Activated CD4-positive, alpha-beta T cell treated with anti-CD3 and anti-CD28 coated beads for 24 hours (primary cell): ENCODE results near the gene CYP4F2.
"Not testable (repeated sequence)": the region's sequence is repeated elsewhere in the genome, so short reads cannot be mapped to it uniquely, and the experiment has no call there.

ENCODE experiments used
- DNase-seq, 2 donors: peaks; one replicate each; pipeline ENCODE4 v3.0.0-alpha.2; 2020; ENCODE audit warnings: low read depth in 2 of 2

CYP4F2 gene

DNA sequence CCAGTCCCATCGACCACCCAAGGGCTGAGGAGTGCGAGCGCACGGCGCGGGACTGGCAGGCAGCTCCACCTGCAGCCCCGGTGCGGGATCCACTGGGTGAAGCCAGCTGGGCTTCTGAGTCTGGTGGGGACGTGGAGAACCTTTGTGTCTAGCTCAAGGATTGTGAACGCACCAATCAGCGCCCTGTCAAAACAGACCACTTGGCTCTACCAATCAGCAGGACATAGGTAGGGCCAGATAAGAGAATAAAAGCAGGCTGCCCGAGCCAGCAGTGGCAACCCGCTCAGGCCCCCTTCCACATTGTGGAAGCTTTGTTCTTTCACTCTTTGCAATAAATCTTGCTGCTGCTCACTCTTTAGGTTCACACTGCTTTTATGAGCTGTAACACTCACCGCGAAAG lies 2.2 kb upstream of the CYP4F2 start:
- not testable (repeated sequence) for DNase-seq

DNA sequence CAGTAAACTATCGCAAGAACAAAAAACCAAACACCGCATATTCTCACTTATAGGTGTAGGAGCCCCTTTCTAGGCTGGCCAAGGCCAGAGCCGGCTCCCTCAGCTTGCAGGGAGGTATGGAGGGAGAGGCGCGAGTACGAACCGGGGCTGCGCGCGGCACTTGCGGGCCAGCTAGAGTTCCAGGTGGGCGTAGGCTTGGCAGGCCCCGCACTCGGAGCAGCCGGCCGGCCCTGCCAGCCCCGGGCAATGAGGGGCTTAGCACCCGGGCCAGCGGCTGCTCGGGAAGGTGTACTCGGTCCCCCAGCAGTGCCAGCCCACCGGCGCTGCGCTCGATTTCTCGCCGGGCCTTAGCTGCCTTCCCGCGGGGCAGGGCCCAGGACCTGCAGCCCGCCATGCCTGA lies 1.7 kb upstream of the CYP4F2 start:
- not testable (repeated sequence) for DNase-seq

DNA sequence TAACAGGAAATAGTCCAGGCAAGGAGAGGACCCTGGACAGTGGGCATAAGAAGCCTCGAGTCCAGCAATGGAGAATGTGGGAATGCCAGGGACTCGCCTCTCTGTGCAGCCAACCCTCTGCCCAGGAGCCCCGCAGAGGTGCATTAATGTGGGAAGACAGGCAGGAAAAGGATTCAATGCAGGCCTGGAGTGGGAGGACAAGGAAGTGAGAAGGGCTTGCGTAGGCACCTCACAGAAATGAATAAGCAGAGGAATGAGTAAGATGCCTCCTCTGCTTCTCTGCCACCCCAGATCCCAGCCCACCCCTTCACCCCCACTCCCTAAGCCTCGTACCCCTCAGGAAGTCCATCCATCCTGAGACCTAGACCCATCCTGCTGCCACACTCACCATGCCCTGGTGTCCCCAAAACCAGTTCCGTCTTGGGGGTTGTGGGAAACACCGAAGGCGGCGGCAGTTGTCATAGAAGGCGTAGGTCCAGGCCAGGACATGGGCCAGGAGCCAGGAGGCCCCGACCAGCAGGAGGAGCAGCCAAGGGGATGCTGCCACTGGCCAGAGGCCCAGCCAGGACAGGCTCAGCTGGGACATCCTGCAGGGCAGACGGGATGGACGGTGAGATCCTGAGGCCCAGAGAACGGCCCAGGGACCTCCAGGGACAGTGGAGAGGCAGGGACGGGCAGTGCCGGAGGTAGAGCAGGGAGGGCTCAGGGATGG lies 692 bp downstream of the CYP4F2 start:
- no peak for DNase-seq

DNA sequence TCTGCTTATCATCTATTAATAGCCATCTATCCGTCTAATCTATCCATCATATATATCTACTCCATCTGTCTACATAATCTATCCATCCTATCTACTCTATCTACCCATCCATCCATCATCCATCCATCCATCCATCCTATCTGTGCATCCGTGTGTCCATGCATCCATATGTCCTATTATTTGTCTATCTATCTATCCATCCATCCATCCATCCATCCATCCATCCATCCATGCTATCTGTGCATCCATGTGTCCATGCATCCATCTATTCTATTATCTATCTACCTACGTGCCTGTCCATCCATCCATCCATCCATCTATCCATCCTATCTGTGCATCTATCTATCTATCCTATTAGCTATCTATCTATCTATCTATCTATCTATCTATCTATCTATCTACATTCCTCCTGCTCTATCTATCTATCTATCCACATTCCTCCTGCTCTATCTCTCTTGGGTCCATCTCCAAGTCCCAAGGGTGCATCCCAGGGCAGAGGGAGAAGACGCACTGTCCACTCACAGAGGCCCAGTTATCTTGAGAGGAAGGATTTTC lies 1.9 kb downstream of the CYP4F2 start:
- no peak for DNase-seq

DNA sequence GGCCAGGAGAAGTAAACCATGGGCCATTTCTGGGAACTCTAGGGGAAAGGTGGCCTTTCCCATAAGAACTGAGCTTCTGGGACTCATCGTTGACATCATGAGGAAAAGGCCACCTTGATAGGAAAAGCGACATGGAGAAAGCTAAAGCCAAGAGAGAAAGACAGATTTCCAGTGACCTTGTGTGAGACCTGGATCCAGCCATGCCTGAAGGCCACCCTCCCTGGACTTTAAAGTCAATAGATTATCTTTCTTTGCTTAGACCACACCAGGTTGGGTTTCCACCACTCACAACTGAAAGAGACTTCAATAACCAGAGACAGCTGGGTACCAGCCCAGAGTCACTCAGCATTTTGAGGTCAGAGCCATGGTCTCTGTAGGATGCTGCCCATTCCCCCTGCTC lies 3.5 kb downstream of the CYP4F2 start:
- no peak for DNase-seq

DNA sequence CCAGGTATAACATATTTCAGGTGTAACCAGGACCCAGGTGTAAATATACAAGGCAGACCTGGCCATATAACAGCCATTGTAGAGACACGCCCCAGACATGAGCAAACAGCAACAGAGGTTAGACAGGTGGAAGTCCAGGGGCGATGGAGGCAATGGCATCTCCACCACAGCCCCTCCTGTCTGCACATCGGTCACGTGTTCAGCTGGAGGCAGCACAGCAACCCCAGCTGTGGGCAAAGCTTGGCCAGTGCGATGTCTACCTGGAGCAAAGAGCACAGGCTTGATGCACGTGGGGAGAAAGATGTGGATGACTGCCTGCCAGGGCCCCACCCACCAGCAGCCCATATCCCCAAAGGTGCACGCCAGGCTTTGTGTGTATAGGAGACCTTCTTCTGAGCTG lies 4.4 kb downstream of the CYP4F2 start:
- no peak for DNase-seq

DNA sequence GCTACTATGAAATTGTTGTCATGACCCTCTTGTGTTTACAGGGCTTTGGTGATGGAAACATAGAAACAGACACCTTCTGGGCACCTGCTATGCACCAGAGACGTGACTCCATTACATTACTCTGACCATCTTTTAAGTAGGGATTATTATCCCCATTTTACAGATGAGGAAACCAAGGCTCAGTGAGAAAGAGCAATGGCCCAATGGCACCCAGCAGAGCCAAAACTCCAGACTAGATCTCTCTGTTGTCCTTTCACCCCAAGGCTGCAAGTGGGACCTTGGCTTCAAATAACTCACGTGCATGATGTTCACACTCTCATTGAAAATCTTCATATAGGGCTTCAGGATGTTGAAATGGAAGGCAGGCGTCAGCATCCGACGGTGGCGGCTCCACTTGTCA lies 5.9 kb downstream of the CYP4F2 start:
- DNase-seq = no peak

DNA sequence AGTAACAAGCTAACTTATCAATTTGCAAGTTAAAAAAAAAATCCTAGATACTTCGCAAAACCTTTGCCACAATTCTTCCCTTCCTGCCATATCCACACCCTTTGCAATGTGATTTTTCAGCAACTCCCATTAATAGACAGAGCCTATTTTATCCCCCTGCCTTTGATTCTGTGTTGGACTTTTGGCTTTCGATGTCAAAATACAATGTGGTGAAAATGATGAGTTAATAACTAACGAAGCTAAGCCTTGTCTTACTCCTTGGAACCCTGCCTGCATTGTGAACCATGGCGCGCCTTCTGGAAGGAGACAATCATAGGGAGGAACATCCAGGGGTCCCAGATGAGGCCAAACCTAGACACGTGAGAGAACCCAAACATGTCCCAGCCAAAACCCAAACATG lies 6.4 kb downstream of the CYP4F2 start:
- DNase-seq = no peak

DNA sequence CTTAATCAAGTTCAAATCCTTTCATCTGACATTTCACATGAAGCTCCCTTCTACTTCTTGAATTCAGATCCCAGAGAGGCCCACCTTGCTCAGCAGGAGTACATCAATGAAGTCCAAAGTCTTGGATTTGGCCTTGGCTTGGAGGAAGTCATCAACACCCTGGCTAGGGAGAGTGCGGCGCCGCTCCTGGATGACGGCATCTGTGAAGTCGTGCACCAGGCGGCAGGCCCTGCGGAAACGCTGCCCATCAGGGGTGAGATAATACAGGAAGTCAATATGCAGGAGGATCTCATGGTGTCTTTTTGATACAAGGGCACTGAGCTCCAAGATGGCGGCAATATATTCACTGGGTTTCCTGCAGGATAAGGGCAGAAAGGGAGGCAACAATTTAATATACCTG lies 8.5 kb downstream of the CYP4F2 start:
- not testable (repeated sequence) for DNase-seq

DNA sequence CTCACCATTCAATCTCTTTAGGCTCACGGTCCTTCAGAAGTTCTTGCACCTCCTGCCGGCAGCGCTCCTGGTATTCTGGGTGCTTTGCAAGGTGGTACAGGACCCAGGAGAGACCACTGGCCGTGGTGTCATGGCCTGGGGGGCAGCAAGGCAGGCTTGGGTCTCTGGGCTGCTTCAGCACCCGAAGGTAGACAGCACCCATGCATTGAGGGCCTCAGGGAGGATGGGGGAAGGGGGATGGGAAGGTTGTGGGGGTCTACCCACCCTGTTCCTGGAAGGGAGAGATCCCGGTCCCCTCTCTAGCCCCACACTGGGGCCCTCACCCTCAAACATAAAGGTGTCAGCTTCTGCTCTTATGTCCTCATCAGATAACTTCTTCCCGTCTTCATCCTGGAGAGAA lies 12.0 kb downstream of the CYP4F2 start:
- DNase-seq = no peak

DNA sequence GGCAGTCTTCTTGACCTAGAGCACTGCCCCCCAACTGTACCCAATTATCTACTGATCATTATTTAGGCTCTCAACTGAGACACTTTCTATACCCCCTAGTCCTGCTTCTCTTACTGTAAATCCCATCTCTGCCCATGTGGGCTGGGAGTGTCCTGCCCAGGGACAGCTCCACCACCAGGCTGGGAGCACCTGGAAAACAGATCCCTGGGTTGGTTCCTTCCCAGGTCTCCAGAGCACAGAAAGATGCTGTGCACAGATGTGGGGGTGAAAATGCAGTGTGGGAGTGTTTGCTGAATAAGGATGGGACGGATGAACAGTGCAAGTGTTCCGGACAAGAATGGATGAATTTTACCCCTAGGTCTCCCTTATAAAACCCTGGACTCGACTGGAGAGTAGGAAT lies 12.7 kb downstream of the CYP4F2 start:
- DNase-seq = no peak

DNA sequence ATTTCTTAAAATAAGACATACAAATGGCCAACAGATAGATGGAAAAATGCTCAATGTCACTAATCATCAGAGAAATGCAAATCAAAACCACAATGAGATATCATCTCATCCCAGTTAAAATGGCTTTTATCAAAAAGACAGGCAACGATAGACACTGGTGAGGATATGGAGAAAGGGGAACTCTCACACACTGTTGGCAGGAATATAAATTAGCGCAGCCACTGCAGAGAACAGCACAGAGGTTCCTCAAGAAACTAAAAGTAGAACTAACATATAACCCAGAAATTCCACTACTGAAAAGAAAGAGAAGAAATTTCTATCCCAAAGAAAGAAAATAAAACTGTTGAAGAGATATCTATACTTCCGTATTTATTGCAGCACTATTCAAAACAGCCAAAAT lies 14.5 kb downstream of the CYP4F2 start:
- not testable (repeated sequence) for DNase-seq

DNA sequence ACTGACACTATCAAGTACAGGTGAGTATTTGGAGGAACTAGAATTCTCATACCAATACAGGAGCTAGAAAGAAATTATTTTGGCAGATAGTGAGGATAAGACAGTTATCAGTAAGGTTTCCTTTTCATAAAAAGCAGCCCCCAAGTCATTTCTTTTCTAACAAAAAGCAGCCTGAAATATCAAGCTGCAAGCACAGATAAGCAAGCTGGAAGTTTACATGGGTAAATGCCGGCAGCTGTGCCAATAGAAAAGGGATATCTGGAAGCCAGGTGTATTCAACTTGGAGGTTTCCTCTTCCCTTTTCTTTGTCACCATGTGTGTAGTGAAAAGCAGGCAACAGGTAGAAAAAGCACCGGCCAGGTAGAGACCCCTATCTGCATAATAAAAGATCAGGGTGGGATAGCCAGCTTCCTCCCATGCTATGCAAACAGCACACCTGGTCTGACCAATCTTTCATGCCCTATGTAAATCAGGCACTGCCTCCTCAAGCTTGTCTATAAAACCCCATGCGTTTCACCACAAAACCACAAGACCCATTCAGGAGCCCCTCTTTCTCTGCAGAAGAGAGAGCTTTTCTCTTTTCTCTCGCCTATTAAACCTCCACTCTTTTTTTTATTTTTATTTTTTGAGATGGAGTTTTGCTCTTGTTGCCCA lies 22.9 kb downstream of the CYP4F2 start:
- no peak for DNase-seq

DNA sequence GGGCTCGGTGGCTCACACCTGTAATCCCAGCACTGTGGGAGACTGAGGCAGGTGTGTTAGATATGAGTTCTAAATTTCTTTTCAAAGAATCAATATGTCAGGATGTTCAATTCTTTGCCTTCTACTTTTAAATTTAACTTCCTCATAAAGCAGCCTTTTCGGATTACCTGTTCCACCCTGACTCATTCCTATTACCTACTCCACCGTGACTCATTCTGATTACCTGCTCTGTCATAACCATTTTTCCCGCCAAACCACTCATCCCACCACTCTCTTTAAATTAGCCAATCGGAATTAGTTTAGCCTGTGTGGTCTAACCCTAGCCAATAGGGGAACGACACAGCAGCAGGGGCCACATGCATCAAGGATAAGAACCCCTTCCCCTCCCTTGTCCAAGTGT lies 24.1 kb downstream of the CYP4F2 start:
- DNase-seq = not testable (repeated sequence)

DNA sequence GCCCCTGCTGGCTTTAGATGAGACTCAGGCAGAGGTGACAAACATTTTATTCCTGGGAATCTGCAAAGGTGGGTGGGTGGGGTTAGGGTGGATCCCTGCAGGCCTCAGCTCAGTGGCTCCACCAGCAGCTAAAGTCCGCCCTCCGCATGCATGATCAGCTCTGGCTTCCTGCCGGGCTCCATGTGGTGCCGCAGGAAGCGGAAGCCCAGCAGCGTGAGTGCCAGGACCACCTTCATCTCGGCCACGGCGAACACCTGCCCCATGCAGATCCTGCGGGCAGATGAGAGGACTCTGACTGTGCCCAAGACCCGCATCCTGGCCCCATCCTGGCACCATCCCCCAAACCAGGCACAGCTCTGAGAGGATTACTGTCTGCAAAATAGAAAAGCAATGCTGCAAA lies 26.3 kb downstream of the CYP4F2 start:
- DNase-seq = no peak

DNA sequence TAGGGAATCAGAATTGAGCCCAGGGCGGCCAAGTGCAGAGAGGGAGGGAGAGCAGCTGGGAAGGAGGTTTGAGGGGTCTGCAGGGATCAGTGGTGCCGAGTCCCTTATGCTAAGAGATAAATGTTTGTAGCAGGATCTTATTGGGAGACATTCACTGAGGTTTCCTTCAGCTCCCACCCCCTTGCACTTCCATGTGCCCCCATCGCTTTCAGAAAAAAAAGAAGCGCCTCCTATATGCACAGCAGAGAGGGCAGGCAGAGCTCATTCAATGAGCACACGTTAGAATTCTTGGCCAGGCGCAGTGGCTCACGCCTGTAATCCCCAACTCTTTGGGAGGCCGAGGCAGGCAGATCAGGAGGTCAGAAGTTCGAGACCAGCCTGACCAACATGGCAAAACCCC lies 28.0 kb downstream of the CYP4F2 start:
- no peak for DNase-seq

DNA sequence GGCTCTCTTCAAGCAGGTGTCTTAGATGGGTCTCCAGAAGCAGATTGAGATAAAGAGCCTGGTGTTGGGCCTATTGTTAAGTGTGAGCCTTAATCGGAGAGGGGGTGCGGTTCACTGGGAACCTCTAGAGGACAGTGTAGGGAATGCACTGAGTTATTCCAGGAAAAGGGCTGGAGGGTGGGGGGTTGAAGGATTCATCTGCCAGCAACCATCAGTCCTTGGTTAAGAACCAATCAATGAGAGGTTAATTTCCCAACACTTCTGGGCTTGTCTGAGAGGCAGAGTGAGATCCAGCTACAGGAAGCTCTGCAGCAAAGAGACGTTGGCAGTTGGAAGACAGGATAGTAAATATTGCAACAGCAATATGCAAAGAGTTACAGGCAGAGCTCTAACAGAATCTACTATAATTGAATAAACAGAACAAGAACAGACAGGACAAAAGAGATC lies 28.7 kb downstream of the CYP4F2 start:
- peak in 1 of 2 donors; percentile 7 for DNase-seq

DNA sequence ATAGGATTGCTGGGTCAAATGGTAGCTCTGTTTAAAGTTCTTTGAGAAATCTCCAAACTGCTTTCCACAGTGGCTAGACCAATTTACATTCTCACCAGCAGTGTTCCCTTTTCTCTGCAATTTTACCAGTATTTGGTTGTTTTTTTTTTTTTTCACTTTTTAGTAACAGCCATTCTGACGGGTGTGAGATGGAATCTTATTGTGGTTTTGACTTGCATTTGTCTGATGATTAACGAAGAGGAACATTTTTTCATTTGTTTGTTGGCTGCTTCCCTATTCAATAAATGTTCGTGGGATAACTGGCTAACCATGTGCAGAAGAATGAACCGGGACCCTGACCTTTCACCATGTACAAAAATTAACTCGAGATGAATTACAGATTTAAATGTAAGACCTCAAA lies 31.2 kb downstream of the CYP4F2 start:
- no peak for DNase-seq

DNA sequence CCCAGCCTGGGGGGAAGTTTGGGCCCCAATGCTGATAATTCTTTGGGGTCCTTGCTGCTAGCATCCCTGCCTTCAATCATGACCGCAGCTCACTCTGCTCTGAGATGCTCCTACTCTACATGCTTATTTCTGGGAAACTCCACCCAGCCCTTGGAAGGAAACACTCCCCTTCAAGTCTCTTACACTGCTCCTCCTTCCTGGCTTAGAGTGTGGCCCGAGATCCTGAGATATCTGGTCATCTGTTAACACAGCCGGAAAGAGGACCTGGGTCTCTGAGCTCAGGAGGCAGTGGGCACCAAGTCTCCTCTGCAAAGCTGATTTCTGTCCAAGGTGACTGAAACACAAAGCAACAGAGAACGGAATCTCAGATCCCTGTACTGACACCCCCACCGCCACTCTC lies 33.0 kb downstream of the CYP4F2 start:
- no peak for DNase-seq

DNA sequence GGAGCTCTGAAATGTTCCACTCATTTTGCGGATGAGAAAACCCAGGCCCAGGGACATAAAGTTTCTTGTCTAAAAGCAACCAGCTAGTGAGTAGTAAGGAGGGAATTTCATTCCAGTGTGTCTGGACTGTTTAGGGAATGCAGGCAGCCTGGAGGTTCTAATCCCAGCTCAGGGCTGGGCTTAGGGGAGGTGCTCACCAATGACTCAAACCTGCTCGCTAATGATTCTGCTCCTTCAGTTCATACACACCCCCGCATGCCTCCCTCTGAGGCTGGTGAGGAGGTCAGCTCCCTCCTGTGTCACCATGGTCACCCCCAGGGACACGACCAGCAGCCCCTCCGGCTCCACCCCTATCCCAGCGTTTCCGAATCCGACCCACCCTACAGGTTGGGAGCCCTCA lies 34.6 kb downstream of the CYP4F2 start:
- DNase-seq = no peak

DNA sequence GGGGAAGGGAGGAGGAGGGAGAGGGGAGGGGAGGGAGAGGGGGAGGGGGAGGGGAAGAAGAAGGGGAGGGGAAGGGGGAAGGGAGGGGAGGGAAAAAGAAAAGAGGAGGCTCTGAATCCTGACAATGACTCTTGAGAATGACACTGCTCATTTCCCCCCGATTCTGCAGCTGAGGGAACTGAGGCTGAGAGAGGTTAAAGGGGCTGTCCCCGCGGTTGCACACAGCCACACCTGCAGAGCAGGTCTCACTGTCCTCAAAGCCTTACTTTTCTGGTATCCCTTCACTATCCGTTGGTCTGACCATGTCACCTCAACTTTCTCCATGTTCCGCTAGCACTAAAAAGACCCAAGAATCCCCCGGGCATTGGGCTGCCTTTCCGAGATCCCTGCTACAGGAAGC lies 35.4 kb downstream of the CYP4F2 start:
- DNase-seq = no peak

DNA sequence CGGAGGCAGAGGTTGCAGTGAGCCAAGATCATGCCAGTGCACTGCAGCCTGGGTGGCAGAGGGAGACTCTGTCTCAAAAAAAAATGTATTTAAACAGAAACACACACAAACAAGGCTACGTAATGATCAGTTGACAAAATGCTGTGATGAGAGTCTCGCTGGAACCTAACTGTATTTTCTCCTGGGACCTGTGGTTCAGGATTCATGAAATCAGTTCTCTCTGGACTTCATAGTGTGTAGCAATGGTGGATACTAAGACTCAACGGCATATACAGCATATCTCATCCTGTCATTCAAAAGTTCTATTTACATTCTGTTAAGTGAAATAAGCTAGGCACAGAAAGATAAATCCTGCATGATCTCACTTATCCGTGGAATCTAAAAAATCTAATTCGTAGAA lies 37.4 kb downstream of the CYP4F2 start:
- DNase-seq = no peak

DNA sequence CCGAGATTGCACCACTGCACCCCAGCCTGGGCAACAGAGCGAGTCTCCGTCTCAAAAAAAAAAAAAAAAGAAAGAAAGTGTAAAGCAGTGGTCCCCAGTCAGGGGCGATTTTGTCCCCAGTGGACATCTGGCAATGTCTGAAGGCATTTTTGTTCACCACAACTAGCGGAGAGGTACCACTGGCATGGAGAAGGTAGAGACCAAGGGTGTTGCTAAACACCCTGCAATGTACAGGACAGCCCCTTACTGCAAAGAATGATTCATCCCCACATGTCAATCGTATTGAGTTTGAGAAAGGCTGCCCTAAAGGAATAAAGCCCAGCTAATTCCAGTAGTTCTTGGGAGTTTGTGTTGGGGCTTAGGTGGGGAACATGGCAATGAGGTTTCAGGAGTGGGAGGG lies 38.7 kb downstream of the CYP4F2 start:
- no peak for DNase-seq
